ENCODE results near the gene THY1.
"Not testable (repeated sequence)": the region's sequence is repeated elsewhere in the genome, so short reads cannot be mapped to it uniquely, and the experiment has no call there.

The THY1 gene

DNA sequence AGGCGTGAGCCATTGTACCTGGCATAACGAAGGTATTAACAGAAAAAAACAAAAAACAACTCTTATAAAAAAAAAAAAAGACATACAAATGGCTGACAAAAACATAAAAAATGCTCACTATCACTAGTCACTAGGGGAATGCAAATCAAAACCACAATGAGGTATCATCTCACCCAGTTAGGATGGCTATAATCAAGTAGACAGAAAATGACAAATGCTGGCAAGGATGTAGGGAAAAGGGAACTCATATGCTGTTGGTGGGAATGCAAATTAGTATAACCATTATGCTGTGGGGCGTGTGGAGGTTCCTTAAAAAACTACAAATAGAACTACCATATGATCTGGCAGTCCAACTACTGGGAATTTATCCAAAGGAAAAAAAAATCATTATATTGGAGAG is 17.0 kb downstream of the THY1 start:
- no peak overlapping the region for H3K4me3 ChIP-seq (ENCODE audit: low read depth, low read length)
- H3K27me3 ChIP-seq (ENCODE audit: insufficient read depth, low read length) = peaks cover 9% of the 10 kb centered on the region
- H2AFZ ChIP-seq (ENCODE audit: low read length, unreplicated experiment) = no peak overlapping the region
- 0 out of 2 replicates have a peak, but pooled peaks cover 2% of the 10 kb centered on the region for H3K36me3 ChIP-seq (ENCODE audit: insufficient read depth, low read length)
- no peak overlapping the region for H3K27ac ChIP-seq (ENCODE audit: low read depth, low read length)
- no peaks in the 10 kb centered on the region for H3K79me2 ChIP-seq (ENCODE audit: control insufficient read depth, insufficient read depth, low read length, unreplicated experiment)
- H3K4me1 ChIP-seq (ENCODE audit: control insufficient read depth, insufficient read depth, low read length, unreplicated experiment) = no peaks in the 10 kb centered on the region

DNA sequence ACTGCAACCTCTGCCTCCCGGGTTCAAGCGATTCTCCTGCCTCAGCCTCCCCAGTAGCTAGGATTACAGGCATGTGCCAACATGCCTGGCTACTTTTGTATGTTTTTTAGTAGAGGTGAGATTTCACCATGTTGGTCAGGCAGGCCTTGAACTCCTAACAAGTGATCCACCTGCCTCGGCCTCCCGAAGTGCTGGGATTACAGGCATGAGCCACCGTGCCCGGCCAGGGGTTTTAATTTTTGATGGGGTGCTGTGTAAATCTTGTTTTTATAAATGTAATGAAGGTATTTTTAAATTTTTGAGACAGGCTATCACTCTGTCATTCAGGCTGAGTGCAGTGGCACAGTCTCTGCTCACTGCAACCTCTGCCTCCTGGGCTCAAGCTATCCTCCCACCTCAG is 17.5 kb downstream of the THY1 start:
- not testable (repeated sequence) for H3K36me3 ChIP-seq (ENCODE audit: insufficient read depth, low read length); H3K27ac ChIP-seq (ENCODE audit: low read depth, low read length); H2AFZ ChIP-seq (ENCODE audit: low read length, unreplicated experiment); H3K79me2 ChIP-seq (ENCODE audit: control insufficient read depth, insufficient read depth, low read length, unreplicated experiment); H3K4me3 ChIP-seq (ENCODE audit: low read depth, low read length); H3K4me1 ChIP-seq (ENCODE audit: control insufficient read depth, insufficient read depth, low read length, unreplicated experiment)
- peaks cover 15% of the 10 kb centered on the region for H3K27me3 ChIP-seq (ENCODE audit: insufficient read depth, low read length)

DNA sequence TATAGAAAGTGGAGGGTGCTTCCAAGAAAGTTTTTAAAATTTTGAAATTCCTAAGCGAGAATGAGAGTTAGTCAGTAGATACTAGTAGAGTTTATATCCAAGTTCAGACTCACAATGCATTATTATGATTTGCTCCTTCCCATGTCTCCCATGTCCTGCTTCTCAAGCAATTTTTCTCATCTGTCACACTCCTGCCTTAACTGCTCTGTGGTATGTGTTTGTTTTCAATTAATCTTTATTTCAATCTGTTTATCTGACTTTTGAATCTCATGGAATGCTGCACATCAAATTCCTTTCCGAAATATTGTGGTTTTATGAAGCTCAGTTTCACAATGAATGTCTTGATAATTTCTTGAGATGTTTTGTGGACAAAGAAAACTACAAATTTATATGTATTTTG is 18.1 kb downstream of the THY1 start:
- Histone ChIP-seq H2AFZ (ENCODE audit: low read length, unreplicated experiment) (no peak overlapping the region), H3K27ac (ENCODE audit: low read depth, low read length) (no peak overlapping the region), H3K27me3 (ENCODE audit: insufficient read depth, low read length) (peaks cover 16% of the 10 kb centered on the region), H3K4me1 (ENCODE audit: control insufficient read depth, insufficient read depth, low read length, unreplicated experiment) (no peaks in the 10 kb centered on the region), H3K4me3 (ENCODE audit: low read depth, low read length) (no peak overlapping the region), H3K79me2 (ENCODE audit: control insufficient read depth, insufficient read depth, low read length, unreplicated experiment) (no peaks in the 10 kb centered on the region), H3K36me3 (ENCODE audit: insufficient read depth, low read length) (0 out of 2 replicates have a peak, but pooled peaks cover 2% of the 10 kb centered on the region)

DNA sequence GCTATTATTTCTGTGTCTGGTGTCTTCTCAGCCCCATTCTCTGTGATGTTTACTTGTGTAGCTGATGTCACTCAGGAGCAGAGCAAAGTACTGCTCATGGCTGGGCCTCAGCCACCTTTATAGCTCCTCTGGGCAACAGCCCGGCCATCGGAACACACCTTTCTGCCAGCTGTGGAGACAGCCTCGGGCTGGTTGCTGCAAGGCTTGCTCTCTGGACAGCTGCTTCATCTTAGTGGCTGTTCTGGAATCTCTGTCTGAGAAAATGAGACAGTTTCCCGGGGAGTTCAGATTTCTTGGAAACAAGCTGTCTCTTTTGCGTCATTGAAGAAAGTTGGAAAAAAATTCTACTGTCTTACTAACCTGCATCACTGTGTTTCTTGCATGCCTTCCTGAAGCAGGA is 20.0 kb downstream of the THY1 start:
- peaks cover 16% of the 10 kb centered on the region for H3K27me3 ChIP-seq (ENCODE audit: insufficient read depth, low read length)
- no peak overlapping the region for H3K4me3 ChIP-seq (ENCODE audit: low read depth, low read length)
- 0 out of 2 replicates have a peak, but pooled peaks cover 2% of the 10 kb centered on the region for H3K36me3 ChIP-seq (ENCODE audit: insufficient read depth, low read length)
- H3K79me2 ChIP-seq (ENCODE audit: control insufficient read depth, insufficient read depth, low read length, unreplicated experiment) = no peaks in the 10 kb centered on the region
- no peak overlapping the region for H2AFZ ChIP-seq (ENCODE audit: low read length, unreplicated experiment)
- no peaks in the 10 kb centered on the region for H3K4me1 ChIP-seq (ENCODE audit: control insufficient read depth, insufficient read depth, low read length, unreplicated experiment)
- no peak overlapping the region for H3K27ac ChIP-seq (ENCODE audit: low read depth, low read length)

DNA sequence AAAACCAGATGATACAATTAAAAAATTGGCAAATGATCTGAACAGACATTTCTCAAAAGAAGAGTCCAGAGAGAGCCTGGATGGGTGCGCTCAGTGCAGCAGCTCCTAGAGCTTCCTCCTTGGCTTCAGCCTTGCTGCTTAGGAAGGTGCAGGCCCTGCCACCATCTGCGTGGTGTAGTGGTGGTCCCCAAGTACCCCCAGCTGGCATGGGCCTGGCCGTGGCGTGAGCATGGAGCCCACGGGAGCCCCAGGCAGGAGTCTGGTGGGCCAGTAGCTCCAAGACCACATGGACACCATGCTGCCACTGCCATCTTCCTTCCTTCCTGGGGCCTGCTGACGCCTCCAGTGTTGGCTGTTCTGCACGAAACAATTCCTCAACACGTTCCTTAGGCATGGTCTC is 20.5 kb downstream of the THY1 start:
- no peaks in the 10 kb centered on the region for H3K4me1 ChIP-seq (ENCODE audit: control insufficient read depth, insufficient read depth, low read length, unreplicated experiment)
- no peak overlapping the region for H3K27ac ChIP-seq (ENCODE audit: low read depth, low read length)
- no peak overlapping the region for H3K4me3 ChIP-seq (ENCODE audit: low read depth, low read length)
- H3K36me3 ChIP-seq (ENCODE audit: insufficient read depth, low read length) = 0 out of 2 replicates have a peak, but pooled peaks cover 2% of the 10 kb centered on the region
- no peaks in the 10 kb centered on the region for H3K79me2 ChIP-seq (ENCODE audit: control insufficient read depth, insufficient read depth, low read length, unreplicated experiment)
- H2AFZ ChIP-seq (ENCODE audit: low read length, unreplicated experiment) = no peak overlapping the region
- peaks cover 16% of the 10 kb centered on the region for H3K27me3 ChIP-seq (ENCODE audit: insufficient read depth, low read length)

DNA sequence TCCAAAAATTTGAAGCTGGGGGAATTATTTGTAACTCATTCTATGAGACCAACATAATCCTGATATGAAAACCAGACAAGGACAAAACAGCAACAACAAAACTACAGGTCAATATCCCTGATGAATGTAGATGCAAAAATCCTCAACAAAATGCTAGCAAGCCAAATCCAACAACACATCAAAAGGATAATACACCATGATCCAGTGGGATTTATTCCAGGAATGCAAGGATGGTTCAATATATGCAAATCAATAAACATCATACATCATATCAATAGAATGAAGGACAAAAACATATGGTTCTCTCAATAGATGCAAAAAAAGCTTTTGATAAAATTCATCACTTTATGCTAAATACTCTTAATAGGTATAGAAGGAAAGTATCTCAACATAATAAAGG is 22.1 kb downstream of the THY1 start:
- Histone ChIP-seq H3K36me3 (ENCODE audit: insufficient read depth, low read length) (0 out of 2 replicates have a peak, but pooled peaks cover 2% of the 10 kb centered on the region), H2AFZ (ENCODE audit: low read length, unreplicated experiment) (no peak overlapping the region), H3K27ac (ENCODE audit: low read depth, low read length) (no peak overlapping the region), H3K79me2 (ENCODE audit: control insufficient read depth, insufficient read depth, low read length, unreplicated experiment) (no peaks in the 10 kb centered on the region), H3K27me3 (ENCODE audit: insufficient read depth, low read length) (peaks cover 16% of the 10 kb centered on the region), H3K4me1 (ENCODE audit: control insufficient read depth, insufficient read depth, low read length, unreplicated experiment) (no peaks in the 10 kb centered on the region), H3K4me3 (ENCODE audit: low read depth, low read length) (no peak overlapping the region)

DNA sequence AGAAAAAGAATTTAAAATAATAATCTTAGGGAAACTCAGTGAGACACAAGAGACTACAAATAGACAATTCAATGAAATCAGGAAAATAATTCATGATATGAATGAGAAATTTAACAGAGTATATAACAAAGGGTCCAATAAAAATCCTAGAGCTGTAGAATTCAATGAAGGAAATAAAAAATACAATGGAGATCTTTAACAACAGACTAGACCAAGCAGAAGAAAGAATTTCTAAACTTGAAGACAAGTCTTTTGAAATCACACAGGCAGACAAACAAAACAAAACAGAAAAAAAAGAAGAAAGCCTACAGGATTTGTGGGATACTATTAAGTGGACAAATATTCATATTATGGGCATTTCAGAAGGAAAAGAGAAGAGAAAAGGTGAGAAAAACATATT is 25.2 kb downstream of the THY1 start:
- Histone ChIP-seq H3K36me3 (ENCODE audit: insufficient read depth, low read length) (0 out of 2 replicates have a peak, but pooled peaks cover 2% of the 10 kb centered on the region), H3K4me3 (ENCODE audit: low read depth, low read length) (no peak overlapping the region), H3K27ac (ENCODE audit: low read depth, low read length) (no peak overlapping the region), H3K4me1 (ENCODE audit: control insufficient read depth, insufficient read depth, low read length, unreplicated experiment) (no peaks in the 10 kb centered on the region), H3K79me2 (ENCODE audit: control insufficient read depth, insufficient read depth, low read length, unreplicated experiment) (no peaks in the 10 kb centered on the region), H2AFZ (ENCODE audit: low read length, unreplicated experiment) (no peak overlapping the region), H3K27me3 (ENCODE audit: insufficient read depth, low read length) (peaks cover 26% of the 10 kb centered on the region)

DNA sequence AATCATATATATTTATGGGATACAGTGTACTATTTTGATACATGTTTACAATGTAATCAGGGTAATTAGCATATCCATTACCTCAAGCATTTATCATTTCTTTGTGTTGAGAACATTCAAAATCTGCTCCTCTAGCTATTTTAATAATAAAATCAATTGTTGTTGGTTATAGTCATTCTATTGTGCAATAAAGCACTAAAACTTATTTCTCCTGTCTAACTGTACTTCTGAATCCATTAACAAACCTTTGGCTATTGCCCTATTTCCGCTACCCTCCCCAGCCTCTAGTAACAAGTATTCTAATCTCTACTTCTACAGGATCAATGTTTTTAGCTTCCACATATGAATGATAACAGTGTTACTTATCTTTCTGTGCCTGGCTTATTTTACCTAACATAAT is 26.1 kb downstream of the THY1 start:
- Histone ChIP-seq H3K79me2 (ENCODE audit: control insufficient read depth, insufficient read depth, low read length, unreplicated experiment) (no peaks in the 10 kb centered on the region), H3K36me3 (ENCODE audit: insufficient read depth, low read length) (0 out of 2 replicates have a peak, but pooled peaks cover 2% of the 10 kb centered on the region), H3K4me1 (ENCODE audit: control insufficient read depth, insufficient read depth, low read length, unreplicated experiment) (no peaks in the 10 kb centered on the region), H3K27ac (ENCODE audit: low read depth, low read length) (no peak overlapping the region), H3K27me3 (ENCODE audit: insufficient read depth, low read length) (peaks cover 24% of the 10 kb centered on the region), H2AFZ (ENCODE audit: low read length, unreplicated experiment) (no peak overlapping the region), H3K4me3 (ENCODE audit: low read depth, low read length) (no peak overlapping the region)

DNA sequence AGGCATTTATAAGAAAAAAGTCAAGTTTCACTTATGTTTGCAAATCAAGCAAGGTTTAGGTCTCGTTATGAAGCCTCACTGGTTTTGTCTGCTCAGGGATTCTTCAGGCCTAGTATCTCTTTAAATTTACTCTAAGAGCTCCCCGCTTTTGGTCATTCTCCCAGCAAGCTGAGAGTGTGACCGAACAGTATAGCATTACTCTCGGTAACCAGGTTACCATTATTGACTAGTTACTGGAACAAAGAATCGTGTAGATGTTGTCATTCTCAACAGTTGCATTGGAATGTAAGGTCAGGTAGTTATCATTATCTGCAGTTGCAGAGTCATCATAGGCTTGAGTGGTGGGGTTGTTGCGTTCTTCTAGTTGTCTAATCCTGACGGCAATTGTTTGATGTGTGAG is 31.7 kb downstream of the THY1 start:
- H3K27ac ChIP-seq (ENCODE audit: low read depth, low read length) = no peak overlapping the region
- H2AFZ ChIP-seq (ENCODE audit: low read length, unreplicated experiment) = no peak overlapping the region
- peaks cover 10% of the 10 kb centered on the region; the same call in 1 of the 2 replicates for H3K27me3 ChIP-seq (ENCODE audit: insufficient read depth, low read length)
- no peaks in the 10 kb centered on the region for H3K79me2 ChIP-seq (ENCODE audit: control insufficient read depth, insufficient read depth, low read length, unreplicated experiment)
- no peak overlapping the region for H3K4me3 ChIP-seq (ENCODE audit: low read depth, low read length)
- no peaks in the 10 kb centered on the region for H3K36me3 ChIP-seq (ENCODE audit: insufficient read depth, low read length)
- no peaks in the 10 kb centered on the region for H3K4me1 ChIP-seq (ENCODE audit: control insufficient read depth, insufficient read depth, low read length, unreplicated experiment)

DNA sequence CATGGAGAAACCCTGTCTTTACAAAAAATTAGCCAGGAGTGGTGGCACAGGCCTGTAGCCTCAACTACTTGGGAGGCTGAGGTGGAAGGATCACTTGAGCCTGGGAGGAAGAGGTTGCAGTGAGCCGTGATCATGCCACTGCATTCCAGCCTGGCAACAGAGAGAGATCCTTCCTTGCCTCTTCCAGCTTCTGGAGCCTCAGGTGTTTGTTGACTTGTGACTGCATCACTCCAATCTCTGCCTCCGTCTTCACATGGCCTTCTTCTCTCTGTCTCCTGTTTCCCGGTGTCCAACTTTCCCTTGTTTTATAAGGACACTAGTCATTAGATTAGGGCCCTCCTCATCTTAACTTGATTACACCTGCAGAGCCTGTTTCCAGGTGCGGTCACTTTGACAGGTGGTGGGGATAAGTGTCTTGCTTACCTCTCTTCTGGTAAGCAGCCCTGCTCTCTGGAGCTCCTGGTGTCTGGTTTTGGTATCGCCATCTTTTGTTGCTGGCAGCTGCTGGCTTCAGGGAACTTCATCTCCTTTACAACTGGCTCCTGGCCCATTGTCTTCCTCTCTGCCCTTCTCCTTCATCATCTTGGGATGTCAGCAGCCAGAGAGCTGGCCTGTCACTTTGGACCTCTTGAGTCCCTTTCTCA is 33.2 kb downstream of the THY1 start:
- H3K36me3 ChIP-seq (ENCODE audit: insufficient read depth, low read length) = no peaks in the 10 kb centered on the region
- H3K27ac ChIP-seq (ENCODE audit: low read depth, low read length) = no peak overlapping the region
- H3K27me3 ChIP-seq (ENCODE audit: insufficient read depth, low read length) = peaks cover 7% of the 10 kb centered on the region; the same call in 1 of the 2 replicates
- H3K4me3 ChIP-seq (ENCODE audit: low read depth, low read length) = no peak overlapping the region
- no peaks in the 10 kb centered on the region for H3K4me1 ChIP-seq (ENCODE audit: control insufficient read depth, insufficient read depth, low read length, unreplicated experiment)
- H2AFZ ChIP-seq (ENCODE audit: low read length, unreplicated experiment) = no peak overlapping the region
- no peaks in the 10 kb centered on the region for H3K79me2 ChIP-seq (ENCODE audit: control insufficient read depth, insufficient read depth, low read length, unreplicated experiment)

DNA sequence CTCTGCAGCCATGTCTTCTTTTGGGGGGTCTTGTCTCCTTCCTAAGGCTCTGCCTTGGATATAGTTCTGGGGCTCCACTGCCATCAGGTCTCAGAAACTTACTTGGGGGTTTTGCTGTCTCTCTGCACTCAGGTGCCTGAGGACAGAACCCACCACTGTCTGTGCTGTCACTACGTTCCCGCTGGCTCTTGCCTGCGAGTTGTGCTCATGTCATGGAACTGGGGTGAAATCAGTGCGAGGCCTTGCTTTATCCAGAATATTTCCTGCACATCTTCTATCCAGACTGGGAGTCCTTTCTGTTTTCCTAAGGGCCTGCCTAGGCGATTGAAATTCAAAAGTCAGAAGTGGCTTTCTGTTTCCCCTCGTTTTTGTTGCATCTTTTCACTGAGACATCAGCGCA is 34.9 kb downstream of the THY1 start:
- H3K27ac ChIP-seq (ENCODE audit: low read depth, low read length) = no peak overlapping the region
- no peaks in the 10 kb centered on the region for H3K4me1 ChIP-seq (ENCODE audit: control insufficient read depth, insufficient read depth, low read length, unreplicated experiment)
- H3K27me3 ChIP-seq (ENCODE audit: insufficient read depth, low read length) = peaks cover 13% of the 10 kb centered on the region; the same call in 1 of the 2 replicates

More for the DNA sequence above, 34.9 kb downstream of the THY1 start:
- H3K79me2 ChIP-seq (ENCODE audit: control insufficient read depth, insufficient read depth, low read length, unreplicated experiment) = no peaks in the 10 kb centered on the region
- no peak overlapping the region for H2AFZ ChIP-seq (ENCODE audit: low read length, unreplicated experiment)
- no peaks in the 10 kb centered on the region for H3K36me3 ChIP-seq (ENCODE audit: insufficient read depth, low read length)
- H3K4me3 ChIP-seq (ENCODE audit: low read depth, low read length) = no peak overlapping the region

Data from ACC112 (cell line).